Brain microvascular endothelial cell (primary cell): ENCODE measurements around the gene GNAO1.

Source experiments
- DNase-seq: peaks from one replicate; pipeline ENCODE4 v3.0.0-alpha.2; 2020
- H3K27ac ChIP-seq: fragments of 250-450 bp; sonication (Bioruptor Pico); 2 replicates; pipeline ENCODE4 v1.5.1; 2020; ENCODE audit warnings: mild to moderate bottlenecking, moderate library complexity
- H3K27me3 ChIP-seq: fragments of 250-450 bp; sonication (Bioruptor Pico); replicated peaks from 2 replicates; pipeline ENCODE4 v1.5.1; 2020; ENCODE audit warnings: mild to moderate bottlenecking
- H3K36me3 ChIP-seq: fragments of 250-450 bp; sonication (Bioruptor Pico); replicated peaks from 2 replicates; pipeline ENCODE4 v1.5.1; 2020; ENCODE audit warnings: mild to moderate bottlenecking
- H3K4me3 ChIP-seq: 2 replicates; pipeline ENCODE4 v1.5.1; 2011; ENCODE audit warnings: low read depth, mild to moderate bottlenecking, control low read depth, low read length, moderate library complexity
- in situ Hi-C: cut with HindIII; loops from 2 replicates; pipeline ENCODE4 v1.10.0; 2017; ENCODE audit warnings: low sequenced_read_pairs, low pct_ligation_motif_present
- TF ChIP-seq, protein P1 (sequence below): IDR thresholded peaks from 2 replicates; pipeline ENCODE4 v1.5.1; 2011; ENCODE audit warnings: low read depth, mild to moderate bottlenecking, moderate library complexity, low read length, control low read depth, inconsistent platforms; ENCODE audit errors: missing control alignments

GNAO1 gene

DNA sequence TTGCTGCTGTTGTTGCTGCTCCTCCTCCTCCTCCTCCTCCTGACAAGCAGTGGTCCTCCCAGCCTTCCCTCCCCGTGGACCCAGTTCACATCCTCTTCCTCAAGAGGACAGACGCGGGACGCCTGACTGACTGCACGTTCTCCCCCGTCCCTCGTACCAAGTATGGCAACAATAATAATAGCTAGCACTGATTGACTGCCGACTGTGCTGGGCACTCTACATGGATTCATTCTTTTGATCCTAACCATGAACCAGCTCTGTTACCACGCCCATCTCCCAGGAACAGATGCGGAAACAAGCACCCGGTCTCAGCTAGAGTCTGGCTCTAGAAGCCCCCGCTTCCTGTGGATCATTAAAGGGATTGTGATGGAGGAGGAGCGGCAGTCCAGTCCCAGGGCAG is 78.0 kb downstream of the GNAO1 start:
- Histone ChIP-seq H3K27me3 (no peaks in the 10 kb centered on the region), H3K36me3 (no peaks in the 10 kb centered on the region), H3K4me3 (no peak overlapping the region), H3K27ac (peak overlapping the region; percentile 68)
- in situ Hi-C loops: no loop called here
- DNase-seq: no peak
- TF ChIP-seq, protein P1, sequence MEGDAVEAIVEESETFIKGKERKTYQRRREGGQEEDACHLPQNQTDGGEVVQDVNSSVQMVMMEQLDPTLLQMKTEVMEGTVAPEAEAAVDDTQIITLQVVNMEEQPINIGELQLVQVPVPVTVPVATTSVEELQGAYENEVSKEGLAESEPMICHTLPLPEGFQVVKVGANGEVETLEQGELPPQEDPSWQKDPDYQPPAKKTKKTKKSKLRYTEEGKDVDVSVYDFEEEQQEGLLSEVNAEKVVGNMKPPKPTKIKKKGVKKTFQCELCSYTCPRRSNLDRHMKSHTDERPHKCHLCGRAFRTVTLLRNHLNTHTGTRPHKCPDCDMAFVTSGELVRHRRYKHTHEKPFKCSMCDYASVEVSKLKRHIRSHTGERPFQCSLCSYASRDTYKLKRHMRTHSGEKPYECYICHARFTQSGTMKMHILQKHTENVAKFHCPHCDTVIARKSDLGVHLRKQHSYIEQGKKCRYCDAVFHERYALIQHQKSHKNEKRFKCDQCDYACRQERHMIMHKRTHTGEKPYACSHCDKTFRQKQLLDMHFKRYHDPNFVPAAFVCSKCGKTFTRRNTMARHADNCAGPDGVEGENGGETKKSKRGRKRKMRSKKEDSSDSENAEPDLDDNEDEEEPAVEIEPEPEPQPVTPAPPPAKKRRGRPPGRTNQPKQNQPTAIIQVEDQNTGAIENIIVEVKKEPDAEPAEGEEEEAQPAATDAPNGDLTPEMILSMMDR: no peak

DNA sequence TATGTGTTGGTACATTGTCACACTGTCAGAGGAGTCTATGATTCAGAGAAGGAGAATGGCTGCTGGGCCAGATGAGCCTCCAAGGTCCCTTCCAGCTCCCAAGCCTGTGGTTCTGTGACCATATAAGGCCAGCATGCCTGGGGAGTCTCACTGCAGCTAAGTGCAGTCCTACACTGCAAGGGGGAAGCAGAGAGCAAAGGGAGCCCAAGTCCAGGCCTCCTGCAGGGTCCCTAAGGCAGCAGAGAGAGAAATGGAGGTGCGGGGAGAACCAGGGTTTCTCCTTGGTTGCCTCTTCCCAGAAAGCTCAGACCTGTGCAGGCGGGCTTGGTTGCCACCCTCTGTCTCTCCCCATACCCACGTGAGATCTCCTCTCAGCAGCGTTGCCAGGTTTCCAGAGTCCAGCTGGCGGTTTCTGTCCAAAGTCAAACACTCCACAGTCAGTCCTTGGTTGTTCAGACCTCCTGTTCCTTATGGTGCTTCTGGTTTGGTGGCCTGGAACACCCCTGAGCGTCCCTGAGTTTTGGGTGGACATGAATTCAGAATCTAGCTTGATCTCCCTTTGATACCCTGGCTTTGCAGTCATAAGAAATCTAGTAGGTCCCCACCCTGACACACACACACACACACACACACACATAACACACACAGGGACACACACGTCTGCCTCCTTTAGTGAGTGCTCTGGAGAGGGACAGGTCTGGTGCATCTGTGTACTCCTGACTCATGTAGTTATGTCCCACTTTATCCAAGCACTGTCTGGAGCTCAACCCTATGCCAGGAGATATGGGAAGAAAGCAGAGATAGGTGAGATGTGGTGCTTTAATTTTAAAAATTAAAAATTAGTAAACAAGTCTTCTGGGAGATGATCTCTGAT is 78.8 kb downstream of the GNAO1 start:
- Histone ChIP-seq H3K4me3 (no peak overlapping the region), H3K27ac (peak overlapping the region; percentile 68), H3K36me3 (no peaks in the 10 kb centered on the region), H3K27me3 (no peaks in the 10 kb centered on the region)
- in situ Hi-C loops: no loop called here
- TF ChIP-seq, protein P1: peak; percentile 72
- peak; percentile 81 for DNase-seq

DNA sequence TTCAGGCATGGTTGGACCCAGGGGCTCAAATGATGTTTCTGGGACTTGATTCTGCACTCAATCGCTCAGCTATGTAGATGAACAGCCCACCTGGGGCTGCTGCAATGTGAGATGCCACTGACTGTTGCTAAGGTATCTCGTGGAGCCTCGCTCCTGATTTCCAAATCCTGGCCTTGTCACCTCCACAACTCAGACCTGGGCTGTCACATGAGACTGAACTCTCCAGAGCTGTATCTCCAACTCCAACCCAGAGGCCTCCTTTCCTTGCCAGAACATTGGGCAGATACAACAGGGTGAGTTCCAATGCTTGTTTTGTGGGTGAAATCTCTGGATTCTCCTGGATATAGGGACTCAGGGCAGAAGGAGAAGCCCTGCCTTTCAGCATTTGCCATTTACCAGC is 79.5 kb downstream of the GNAO1 start:
- Histone ChIP-seq H3K4me3 (no peak overlapping the region), H3K27me3 (no peaks in the 10 kb centered on the region), H3K36me3 (no peaks in the 10 kb centered on the region), H3K27ac (no peak overlapping the region)
- in situ Hi-C loops: no loop called here
- TF ChIP-seq, protein P1: no peak
- DNase-seq: no peak

DNA sequence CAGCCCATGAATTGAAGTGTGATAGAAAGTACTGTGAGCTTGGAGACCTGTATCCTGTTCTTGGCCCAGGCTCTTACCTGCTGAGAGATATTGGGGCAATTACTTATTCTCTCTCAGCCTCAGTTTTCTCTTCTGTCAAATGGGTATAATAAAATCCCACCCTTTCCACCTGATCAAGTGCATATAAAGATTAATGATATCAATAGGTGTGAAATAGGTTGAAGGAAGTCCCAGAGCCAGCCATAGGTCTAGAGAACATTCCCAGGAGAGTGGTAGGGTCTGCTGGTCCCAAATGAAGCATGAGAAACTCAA is 81.2 kb downstream of the GNAO1 start:
- in situ Hi-C loops: no loop called here

DNA sequence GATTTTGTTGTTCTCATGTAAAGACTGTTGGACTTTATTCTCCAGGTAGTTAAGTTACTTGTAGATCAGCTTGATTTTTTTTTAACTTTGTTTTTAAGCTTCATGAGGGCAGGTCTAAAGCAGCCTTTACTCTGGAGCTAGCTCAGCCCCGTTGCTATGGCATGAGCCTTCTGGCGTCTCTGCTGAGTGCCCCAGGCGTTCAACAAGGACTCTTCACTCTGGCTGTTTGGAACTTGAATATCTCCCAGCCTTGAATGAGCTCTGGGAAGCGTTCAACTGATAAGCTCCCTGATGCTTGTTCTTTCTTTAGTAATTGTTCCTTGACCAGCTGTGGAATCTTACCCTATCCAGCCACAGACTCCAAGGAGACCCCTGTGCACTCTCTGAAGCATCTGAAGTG is 82.3 kb downstream of the GNAO1 start:
- H3K36me3 ChIP-seq: no peaks in the 10 kb centered on the region
- no peak for DNase-seq
- no peak overlapping the region for H3K27ac ChIP-seq
- H3K27me3 ChIP-seq: no peaks in the 10 kb centered on the region
- TF ChIP-seq, protein P1: no peak
- no peak overlapping the region for H3K4me3 ChIP-seq
- in situ Hi-C loops: no loop called here

More for the DNA sequence above, 81.2 kb downstream of the GNAO1 start:
- DNase-seq: no peak
- TF ChIP-seq, protein P1: no peak
- no peak overlapping the region for H3K4me3 ChIP-seq
- H3K27ac ChIP-seq: no peak overlapping the region
- H3K27me3 ChIP-seq: no peaks in the 10 kb centered on the region
- no peaks in the 10 kb centered on the region for H3K36me3 ChIP-seq

DNA sequence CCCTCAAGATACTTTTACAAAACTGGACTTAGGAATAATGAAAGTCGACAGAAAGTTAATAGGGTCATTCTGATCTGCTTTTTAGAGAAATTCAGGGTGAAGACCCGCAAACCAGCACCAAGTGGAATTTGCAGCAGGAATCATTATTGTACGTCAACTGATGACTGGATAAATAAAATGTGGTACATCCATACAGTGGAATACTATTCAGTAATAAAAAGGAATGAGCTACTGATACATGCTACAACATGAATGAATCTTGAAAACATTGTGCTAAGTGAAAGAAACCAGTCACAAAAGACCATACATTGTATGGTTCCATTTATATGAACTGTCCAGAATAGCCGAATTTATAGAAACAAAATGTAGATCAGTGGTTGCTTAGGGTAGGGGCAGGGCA is 83.1 kb downstream of the GNAO1 start:
- Histone ChIP-seq H3K36me3 (no peaks in the 10 kb centered on the region), H3K27ac (no peak overlapping the region), H3K27me3 (no peaks in the 10 kb centered on the region), H3K4me3 (no peak overlapping the region)
- in situ Hi-C loops: no loop called here
- TF ChIP-seq, protein P1: no peak
- DNase-seq: no peak
